HG02610 (cell line): Measurements from ENCODE around the gene KCNC3.
A peak's percentile ranks its signal among the peaks of the same experiment; 100 is the strongest.

Source experiments
- ATAC-seq: cut with Tn5 transposase; IDR thresholded peaks from one replicate; pipeline ENCODE4 v1.9.1; 2021; ENCODE audit warnings: mild to moderate bottlenecking, moderate library complexity; ENCODE audit not compliant: unreplicated experiment

Gene KCNC3

GRCh38 chr19:50329146-50329925, at the start of gene KCNC3:
KCNC3 (minus strand) TSS chr19:50329377; CDS start chr19:50329082, 295 bp downstream.
- peak; percentile 42 for ATAC-seq

GRCh38 chr19:50378863-50379236, 49.7 kb upstream of the KCNC3 start:
- ATAC-seq: no peak

DNA sequence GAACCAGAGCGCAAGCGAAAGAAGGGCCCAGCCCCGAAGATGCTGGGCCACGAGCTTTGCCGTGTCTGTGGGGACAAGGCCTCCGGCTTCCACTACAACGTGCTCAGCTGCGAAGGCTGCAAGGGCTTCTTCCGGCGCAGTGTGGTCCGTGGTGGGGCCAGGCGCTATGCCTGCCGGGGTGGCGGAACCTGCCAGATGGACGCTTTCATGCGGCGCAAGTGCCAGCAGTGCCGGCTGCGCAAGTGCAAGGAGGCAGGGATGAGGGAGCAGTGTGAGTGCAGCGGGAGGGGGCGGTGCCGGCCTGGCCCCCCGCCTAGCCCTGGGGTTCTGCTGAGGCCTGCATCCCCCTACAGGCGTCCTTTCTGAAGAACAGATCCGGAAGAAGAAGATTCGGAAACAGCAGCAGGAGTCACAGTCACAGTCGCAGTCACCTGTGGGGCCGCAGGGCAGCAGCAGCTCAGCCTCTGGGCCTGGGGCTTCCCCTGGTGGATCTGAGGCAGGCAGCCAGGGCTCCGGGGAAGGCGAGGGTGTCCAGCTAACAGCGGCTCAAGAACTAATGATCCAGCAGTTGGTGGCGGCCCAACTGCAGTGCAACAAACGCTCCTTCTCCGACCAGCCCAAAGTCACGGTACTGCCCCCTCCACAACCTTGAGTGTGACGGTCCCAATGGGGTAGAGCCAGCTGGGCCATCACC, 49.1 kb upstream of the KCNC3 start:
- ATAC-seq: no peak

- ATAC-seq: no peak
These were observed 48.3 kb upstream of the KCNC3 start for GRCh38 chr19:50377517-50377916.

DNA sequence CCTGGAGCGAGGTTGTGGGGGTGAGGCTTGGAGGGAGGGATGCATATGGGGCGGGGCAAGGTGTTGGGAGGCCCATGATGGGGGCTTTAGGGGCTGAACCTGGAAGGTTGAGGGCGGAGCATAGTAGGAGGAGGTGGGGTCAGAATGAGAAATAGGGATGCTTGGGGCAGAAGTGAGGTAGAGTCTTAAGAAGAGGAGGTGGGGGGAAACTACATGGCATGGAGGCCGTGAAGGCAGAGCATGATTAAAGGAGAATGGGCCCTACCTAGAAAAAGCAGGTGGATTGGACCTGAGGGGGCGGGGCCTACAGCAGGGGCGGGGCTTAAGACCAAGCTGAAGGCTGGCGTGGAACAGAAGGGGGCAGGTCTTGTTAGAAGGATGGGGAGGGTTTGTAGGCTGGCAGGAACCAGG, 47.9 kb upstream of the KCNC3 start:
- ATAC-seq: no peak

DNA sequence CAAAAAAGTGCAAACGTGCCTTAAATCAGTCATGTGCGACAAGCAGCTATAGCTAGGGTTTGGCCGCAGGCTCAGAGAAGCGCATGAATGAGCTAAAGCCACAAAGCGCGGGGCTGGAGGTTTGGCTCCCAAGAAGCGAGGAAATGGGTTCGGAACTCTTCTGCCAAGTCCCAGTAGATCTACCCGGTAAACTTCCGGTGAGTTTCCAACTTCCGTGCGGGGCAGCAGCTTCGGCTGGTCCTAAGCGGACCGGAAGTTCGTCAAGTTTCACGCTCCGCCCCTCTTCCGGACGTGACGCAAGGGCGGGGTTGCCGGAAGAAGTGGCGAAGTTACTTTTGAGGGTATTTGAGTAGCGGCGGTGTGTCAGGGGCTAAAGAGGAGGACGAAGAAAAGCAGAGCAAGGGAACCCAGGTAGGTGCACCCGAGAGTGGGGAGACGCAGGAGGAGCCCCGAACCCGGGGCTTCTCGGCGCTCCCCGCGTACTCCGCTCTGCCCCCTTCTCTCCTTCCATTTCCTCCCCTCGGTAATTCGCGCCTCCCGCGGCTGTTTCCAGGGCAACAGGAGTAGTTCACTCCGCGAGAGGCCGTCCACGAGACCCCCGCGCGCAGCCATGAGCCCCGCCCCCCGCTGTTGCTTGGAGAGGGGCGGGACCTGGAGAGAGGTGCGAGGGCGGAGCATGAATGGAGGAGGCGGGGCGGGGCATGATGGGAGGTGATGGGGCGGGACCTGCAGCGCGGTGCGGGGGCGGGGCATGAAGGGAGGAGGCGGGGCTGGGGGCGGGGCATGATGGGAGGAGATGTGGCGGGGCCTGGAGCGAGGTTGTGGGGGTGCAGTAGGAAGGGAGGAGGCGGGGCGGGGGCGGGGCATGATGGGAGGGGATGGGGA, 47.2 kb upstream of the KCNC3 start, which contains the start of gene NR1H2:
Gene NR1H2 (plus strand): TSS at position 292 of the 885 bp plus-strand sequence. CDS start 1,149 bp downstream, outside the sequence.
- ATAC-seq: peak; percentile 71

DNA sequence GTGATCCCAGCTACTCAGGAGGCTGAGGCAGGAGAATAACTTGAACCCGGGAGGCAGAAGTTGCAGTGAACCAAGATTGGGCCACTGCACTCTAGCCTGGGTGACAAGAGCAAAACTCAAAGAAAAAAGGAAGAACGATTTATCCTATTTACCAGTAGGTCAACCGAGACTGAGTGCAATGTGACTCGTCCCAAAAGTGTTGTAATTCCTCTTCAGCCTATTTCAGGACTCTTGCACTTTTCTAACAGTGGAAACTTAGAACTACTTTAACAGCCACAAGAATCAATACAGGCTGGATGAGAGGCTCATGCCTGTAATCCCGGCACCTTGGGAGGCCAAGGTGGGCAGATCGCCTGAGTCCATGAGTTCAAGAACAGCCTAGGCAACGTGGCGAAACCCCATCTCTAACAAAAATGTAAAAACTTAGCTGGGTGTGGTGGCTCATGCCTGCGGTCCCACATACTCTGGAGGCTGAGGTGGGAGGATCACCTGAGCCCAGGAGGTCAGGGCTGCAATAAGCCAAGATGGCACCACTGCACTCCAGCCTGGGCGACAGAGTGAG, 42.8 kb upstream of the KCNC3 start:
- no peak for ATAC-seq

DNA sequence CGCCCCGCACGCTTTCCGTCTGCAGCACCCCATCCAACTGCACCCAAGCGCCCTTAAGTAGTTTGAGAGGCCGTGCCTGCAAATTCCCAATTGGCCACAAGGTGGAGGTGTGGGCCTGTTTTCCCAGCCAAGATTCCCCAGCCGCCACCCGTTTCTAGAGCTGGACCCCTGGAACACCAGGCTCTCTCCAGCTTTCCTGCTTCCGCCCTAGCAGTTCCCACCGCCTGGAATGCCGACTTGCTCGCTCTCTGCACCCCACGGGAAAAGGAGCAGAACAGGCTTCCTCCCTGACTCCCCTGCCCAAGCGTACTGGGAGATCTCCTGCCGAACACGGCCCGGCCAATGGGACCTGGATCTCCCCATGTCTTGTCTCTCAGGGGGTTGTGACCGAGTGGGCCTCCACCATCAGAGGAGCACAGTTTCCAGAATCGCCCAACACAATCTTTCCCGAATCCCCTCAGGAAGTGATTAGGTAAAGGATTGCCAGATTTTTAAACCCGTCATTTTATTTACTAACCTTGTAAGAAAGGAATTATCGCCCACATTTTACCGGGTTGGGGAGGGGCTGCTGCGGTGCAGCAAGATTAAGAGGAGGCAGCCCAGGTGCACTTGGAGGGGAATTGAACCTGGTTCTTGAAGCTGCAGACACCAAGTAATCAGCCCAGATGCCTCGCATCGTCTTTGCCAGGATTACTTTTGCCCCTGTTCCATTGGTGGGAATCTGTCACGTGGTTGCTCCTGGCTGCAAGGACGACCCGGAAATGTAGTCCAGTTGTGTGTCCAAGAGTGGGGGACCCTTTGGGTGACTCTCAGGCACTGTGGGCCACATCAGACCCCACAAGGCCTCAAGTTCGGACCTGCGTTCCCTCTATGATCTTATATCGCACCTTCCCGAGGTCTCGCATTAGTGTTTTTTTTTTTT, 39.7 kb upstream of the KCNC3 start:
- no peak for ATAC-seq

DNA sequence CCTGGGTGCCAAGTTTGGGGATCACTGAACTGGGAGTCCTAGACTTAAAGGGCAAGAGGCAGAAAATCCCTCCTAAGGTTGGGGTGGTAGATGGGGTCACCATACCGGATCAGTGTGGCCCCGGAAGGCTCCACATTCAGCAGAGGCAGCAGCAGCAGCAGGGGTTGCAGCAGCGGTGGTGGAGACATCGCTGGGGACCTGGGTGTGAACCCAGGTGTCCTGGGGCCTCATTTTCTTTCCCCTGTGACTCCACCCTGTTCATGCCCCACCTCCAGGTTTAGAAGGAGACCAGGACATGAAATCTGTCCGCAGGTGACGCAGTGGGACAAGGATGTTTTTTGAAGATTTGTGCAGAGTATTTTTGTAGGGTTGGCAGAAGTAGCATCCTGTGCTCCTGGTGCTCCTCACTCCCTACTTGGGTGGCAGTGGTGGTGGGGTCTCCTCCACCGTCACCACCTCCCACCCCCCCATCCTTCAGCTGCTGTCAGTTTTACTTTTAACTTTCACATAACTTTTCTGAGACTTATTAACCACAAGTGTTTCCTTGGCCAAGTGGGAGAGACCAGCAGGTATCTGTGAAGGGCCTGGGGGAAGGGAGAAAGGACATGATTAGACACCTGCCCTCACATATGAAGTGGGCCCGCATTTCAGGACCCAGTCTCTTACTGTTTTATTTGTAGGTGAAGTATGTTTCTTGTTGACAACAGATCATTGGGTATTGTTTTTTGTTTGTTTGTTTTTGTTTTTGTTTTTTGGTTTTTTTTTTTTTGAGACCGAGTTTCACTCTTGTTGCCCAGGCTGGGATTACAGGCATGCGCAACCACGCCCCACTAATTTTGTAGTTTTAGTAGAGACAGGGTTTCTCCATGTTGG, 36.5 kb upstream of the KCNC3 start, which contains the start of gene NAPSA:
Gene NAPSA (minus strand): TSS at position 206 of the 873 bp plus-strand sequence. CDS start 18 bp downstream, at position 188.
- ATAC-seq: no peak

DNA sequence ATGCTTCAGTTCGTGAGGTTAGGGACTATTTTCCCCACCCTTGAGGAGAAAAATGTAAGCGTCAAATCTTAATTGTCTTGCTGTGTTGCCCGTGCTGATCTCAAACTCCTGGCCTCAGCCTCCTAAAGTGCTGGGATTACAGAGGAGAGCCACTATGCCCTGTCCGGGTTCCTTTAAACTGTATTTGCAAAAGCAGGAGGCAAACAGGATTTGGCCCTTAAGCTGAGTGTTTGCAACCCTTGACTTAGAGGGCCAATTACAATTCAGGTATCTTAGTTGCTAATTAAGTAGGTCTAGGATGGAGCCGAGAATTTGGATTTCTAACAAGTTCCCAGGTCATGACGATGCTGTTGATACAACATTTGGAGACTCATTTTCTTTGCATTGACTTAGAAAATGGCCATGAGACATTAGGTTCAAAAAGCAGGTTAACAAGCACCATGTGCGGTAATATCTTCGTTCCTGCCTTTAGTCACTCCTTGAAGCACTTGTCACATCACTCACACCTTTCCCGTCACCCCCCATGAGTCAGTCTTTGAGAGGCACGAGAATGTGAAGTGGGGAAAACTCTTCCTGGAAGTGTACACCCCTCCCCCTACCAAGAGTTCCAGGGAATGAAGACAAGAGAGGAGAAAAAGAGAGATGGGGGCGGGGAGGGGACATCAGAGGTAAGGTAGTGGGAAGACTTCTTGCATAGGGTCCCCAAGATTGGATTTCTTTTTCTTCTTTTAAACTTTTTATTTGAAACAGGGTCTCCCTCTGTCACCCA, 33.7 kb upstream of the KCNC3 start:
- ATAC-seq: no peak

DNA sequence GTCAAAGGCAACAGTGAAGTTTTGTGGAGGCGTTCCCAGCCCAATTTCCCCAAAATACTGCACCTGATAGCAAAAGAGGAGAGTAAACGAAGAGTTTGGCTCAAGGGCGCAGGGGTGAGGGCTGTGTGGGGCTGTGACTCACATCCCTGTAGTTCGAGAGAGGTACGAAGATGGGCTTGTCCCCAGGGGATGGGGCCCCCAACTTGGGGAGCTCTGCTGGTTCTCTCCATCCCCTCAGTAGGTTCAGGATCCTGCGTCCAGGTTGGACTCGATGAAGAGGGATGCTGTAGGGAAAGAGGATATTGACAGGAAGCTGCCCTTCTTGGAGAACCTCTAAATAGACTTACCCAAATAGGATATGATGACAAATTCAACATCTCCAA, 32.8 kb upstream of the KCNC3 start:
- no peak for ATAC-seq

DNA sequence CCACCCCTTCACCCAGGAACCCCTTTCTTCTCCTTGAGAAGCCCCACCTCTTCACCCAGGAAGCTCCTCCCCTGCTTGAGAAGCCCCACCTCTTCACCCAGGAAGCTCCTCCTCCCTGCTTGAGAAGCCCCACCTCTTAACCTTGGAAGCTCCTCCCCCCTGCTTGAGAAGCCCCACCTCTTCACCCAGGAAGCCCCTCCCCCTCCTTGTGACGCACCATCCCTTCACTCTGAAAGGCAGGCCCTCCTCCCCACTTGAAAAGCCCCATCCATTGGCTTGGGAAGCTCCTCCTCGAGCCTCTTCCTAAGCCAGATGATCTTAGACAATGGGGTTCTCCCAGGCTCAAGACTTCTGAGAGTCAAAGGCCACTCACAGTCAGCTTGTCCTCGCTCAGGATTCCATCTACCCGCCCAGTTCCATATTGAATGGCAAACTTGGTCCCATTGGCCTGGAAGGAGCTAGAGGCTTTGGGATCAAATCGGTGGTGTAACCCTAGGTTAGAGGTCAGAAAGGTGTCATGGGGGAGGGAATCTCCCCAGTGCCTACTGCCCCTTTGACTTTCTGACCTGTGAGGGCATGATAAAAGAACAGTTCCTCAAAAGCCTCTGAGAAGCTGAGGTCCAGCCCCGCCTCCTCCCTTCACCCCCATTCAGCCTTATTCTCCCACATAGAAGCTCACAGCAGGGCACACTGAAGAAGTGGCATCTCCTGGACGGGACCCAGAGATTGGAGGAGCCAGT, 32.3 kb upstream of the KCNC3 start:
- ATAC-seq: no peak

DNA sequence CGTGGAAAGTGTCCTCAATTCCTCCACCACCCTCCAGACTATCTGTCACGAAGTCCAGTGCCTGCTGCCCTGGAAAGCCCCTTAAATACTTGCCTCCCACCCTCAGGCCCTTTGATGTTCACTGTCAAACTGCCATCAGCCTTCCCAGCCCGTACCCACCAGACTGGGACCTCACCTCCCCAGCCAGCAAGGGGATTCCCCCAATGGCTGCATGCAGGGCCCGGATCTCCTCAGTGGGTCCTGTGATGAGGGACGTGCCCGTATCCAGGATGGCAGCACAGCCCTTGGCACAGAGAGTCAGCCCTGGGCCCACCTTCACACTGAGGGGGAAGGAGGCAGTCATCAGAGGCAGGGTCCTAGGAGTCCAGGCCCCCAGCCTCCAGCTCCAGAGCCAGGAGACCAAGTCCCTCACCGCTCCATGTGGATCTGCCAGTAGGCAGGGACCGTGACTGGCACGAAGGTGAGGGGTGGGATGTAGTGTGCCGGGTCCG, 30.2 kb upstream of the KCNC3 start:
- no peak for ATAC-seq

DNA sequence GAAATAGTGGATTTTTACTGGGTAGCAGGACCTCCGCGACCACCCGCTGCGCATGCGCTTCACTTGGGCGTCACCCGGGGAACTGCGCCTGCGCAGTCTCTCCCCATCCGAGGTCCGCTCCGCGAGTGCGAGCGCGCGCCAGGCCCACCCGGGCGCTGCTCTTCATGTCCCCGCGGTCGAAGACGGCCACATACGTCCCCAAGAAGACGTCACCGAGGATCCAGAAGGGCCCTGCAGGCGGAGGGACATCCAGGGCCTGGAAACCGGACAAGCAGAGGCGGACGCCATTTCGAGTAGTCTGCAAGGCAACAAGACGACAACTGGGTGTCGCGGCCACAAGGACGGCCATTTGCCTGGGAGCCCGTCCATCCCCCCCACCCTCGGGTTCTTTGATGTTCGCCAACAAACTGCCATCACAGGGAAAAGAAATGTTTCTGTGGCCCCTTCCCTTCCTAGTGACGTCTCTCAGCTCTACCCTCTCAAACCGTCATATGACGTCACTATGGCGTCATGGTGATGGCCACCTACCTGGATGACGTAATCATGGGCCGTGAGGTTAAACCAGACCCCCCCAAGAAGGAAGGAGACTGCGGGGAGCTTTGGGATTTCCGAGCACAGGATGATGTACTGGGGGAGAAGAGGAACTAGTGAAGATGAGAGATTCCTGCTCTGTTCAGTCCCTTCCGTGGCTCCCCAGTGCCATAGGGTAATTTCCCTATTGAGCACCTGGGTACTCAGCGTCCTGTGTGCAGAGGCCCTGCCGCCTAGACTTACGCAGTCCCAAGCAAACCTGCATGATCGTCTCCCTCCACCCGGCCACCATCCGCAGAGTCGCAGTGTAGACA, 29.5 kb upstream of the KCNC3 start:
- ATAC-seq: peak; percentile 29

DNA sequence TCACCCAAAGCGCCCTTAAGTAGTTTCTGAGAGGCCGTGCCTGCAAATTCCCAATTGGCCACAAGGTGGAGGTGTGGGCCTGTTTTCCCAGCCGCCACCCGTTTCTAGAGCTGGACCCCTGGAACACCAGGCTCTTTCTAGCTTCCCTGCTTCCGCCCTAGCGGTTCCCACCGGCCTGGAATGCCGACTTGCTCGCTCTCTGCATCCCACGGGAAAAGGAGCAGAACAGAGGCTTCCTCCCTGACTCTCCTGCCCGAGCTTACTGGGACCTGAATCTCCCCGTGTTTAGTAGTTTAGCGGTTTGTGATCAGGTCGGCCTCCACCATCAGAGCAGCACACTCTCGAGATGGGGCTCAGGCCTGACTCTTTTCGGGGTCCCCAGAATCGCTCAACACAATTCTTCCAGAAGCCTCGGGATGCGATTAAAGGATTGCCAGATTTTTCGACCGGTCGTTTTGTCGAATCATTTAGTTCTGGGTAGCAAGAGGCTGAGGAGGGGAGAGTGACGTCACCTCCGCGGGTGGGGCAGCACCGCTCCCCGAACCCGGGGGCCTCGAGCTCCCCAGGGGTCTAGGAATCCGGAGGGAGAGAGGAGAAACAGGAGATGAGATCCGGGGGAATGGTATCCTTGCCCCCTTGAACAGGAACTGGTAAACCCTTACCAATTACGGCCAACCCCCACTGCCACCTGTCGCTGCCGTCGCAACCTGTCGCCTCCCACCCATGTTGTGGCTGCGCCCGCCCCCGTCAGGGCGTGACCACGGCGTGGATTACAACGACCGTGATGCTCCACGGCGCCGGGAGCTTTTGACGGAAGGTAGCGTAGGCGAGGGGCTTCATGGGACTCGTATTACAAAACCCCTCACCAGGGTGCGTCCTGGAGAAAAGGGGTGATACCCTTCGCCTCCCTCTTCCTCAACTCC, 28.3 kb upstream of the KCNC3 start:
- ATAC-seq: peak; percentile 50
